Measurements from ENCODE around the gene UGT8.

DNA sequence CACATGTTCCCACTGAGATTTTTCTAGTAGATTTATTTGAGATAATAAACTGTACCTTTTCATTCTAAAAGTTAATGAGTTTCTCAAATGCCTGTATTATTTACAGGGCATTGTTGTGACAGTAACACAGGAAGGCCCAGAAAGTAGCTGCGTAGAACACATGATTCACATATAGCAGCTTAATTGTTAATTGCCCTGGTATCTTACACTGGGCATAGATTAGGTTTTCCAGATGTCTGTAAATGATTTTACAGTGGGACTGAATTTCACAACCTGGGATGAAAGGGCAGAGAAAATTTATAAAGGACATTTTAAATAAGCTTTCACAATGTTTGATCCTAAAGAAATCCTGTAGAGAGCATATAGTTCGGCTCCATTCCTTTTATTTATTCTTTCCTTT, 27.6 kb downstream of the UGT8 start:
- TF ChIP-seq CTCF (IDR thresholded peaks at IDR 0.05), result no peak
- no peak for TF ChIP-seq POLR2A (IDR thresholded peaks at IDR 0.05)
